Vagina (tissue), 2 donors: ENCODE results near the gene ATP5F1E.
A peak's percentile ranks its signal among the peaks of the same experiment; 100 is the strongest.

ENCODE experiments used
- POLR2A ChIP-seq, 2 donors: fragments of 450-650 bp; IDR thresholded peaks; one replicate each; pipeline ENCODE4 v1.6.1; 2017; ENCODE audit warnings: antibody characterized with exemption in 2 of 2, mild to moderate bottlenecking in 2 of 2, moderate library complexity in 2 of 2
- TF ChIP-seq, protein P1 (sequence below), 3 experiments: fragments of 450-650 bp in 2 of 3; fragments of 200-600 bp in 1 of 3; sonication (generic) in 1 of 3; IDR thresholded peaks; one replicate each; pipeline ENCODE4 v1.5.1; 2017 to 2019; ENCODE audit warnings: antibody characterized with exemption in 3 of 3, mild to moderate bottlenecking in 2 of 3, moderate library complexity in 2 of 3

DNA sequence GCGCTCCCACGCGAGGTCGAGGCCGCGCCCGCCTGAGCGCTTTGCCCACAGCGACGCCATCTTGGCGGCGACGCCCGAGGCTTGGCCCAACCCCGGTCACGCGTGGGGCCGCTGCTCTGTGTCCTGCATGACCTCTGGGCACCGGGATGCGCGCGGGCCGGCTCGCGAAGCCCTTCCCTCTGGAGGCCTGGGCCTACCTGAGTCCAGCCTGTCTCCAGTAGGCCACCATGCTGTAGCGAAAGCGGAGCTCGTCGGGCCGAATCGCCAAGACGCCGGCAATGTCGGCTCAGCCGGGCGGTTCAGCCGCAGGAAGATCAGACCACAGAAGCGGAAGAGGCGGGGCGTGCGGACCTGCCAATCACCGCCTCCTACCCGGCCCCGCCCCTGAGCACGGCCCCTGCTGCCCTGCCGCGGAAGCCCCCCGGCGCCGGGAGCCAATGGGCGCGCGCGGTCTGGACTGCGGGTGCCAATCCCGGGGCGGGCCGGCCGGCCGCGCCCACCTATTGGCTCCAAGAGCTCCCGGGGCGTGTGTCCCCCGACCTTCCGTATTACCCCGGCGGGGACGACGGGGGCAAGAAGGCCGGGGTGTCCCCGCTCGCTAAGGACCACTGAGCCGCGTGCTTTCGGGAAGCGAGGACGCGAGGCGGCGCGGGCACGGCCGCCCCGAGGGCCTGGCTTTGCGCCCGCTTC lies at the start of gene ATP5F1E:
- peak in 1 of 2 donors; percentile 74 for TF ChIP-seq POLR2A (IDR thresholded peaks at IDR 0.05)
- TF ChIP-seq, protein P1, sequence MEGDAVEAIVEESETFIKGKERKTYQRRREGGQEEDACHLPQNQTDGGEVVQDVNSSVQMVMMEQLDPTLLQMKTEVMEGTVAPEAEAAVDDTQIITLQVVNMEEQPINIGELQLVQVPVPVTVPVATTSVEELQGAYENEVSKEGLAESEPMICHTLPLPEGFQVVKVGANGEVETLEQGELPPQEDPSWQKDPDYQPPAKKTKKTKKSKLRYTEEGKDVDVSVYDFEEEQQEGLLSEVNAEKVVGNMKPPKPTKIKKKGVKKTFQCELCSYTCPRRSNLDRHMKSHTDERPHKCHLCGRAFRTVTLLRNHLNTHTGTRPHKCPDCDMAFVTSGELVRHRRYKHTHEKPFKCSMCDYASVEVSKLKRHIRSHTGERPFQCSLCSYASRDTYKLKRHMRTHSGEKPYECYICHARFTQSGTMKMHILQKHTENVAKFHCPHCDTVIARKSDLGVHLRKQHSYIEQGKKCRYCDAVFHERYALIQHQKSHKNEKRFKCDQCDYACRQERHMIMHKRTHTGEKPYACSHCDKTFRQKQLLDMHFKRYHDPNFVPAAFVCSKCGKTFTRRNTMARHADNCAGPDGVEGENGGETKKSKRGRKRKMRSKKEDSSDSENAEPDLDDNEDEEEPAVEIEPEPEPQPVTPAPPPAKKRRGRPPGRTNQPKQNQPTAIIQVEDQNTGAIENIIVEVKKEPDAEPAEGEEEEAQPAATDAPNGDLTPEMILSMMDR (IDR thresholded peaks at IDR 0.05), result no peak
